HEK293T (cell line): ENCODE measurements around the gene GCSH.

Experiments used
- ARNT ChIP-seq: fragments of 450-650 bp; IDR thresholded peaks from 2 replicates; pipeline ENCODE4 v1.6.1; 2017; ENCODE audit warnings: mild to moderate bottlenecking
- BHLHE40 ChIP-seq: fragments of 450-650 bp; IDR thresholded peaks from 2 replicates; pipeline ENCODE4 v1.6.1; 2016; ENCODE audit warnings: mild to moderate bottlenecking, moderate library complexity, borderline replicate concordance
- ELF4 ChIP-seq: fragments of 450-650 bp; IDR thresholded peaks from 2 replicates; pipeline ENCODE4 v1.6.1; 2017; ENCODE audit warnings: antibody characterized with exemption
- FOXA1 ChIP-seq: fragments of 450-650 bp; IDR thresholded peaks from 2 replicates; pipeline ENCODE4 v1.6.1; 2016; ENCODE audit warnings: mild to moderate bottlenecking
- FOXM1 ChIP-seq: fragments of 450-650 bp; IDR thresholded peaks from 2 replicates; pipeline ENCODE4 v1.6.1; 2017; ENCODE audit warnings: mild to moderate bottlenecking, borderline replicate concordance
- L3MBTL2 ChIP-seq: fragments of 450-650 bp; conservative IDR thresholded peaks from 2 replicates; pipeline ENCODE4 v1.6.1; 2016; ENCODE audit warnings: mild to moderate bottlenecking
- LEF1 ChIP-seq: fragments of 450-650 bp; IDR thresholded peaks from 2 replicates; pipeline ENCODE4 v1.6.1; 2017; ENCODE audit warnings: mild to moderate bottlenecking, borderline replicate concordance
- NFRKB ChIP-seq: fragments of 450-650 bp; IDR thresholded peaks from 2 replicates; pipeline ENCODE4 v1.6.1; 2016; ENCODE audit warnings: mild to moderate bottlenecking, moderate library complexity
- SP1 ChIP-seq: fragments of 450-650 bp; IDR thresholded peaks from 2 replicates; pipeline ENCODE4 v1.6.1; 2017
- SUZ12 ChIP-seq: fragments of 450-650 bp; IDR thresholded peaks from 2 replicates; pipeline ENCODE4 v1.6.1; 2016; ENCODE audit warnings: mild to moderate bottlenecking
- TARDBP ChIP-seq: fragments of 450-650 bp; IDR thresholded peaks from 2 replicates; pipeline ENCODE4 v1.6.1; 2016
- ZNF384 ChIP-seq: fragments of 450-650 bp; IDR thresholded peaks from 2 replicates; pipeline ENCODE4 v1.6.1; 2016
- TF ChIP-seq, protein P1 (sequence below): fragments of 450-650 bp; IDR thresholded peaks from 2 replicates; pipeline ENCODE4 v1.6.1; 2016

DNA sequence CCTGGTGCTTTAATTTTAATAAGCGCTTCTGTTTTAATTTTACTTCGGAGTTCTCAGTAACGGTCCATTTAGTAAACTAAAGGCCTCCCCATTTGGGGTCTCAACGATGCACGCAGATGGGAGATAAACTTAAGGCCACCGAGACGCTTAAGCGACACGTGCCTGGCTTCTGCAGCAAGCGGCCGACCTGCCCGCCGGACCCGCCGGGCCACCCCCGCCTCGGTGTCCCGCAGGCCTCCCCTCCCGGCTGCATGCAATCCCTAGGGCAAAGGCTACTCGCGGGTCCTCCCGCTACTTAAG, 592 bp downstream of the GCSH start:
- no peak for TF ChIP-seq SUZ12
- no peak for TF ChIP-seq ZNF384
- TF ChIP-seq ELF4, result no peak
- TF ChIP-seq NFRKB, result no peak
- no peak for TF ChIP-seq SP1
- no peak for TF ChIP-seq FOXA1
- TF ChIP-seq FOXM1, result no peak
- TF ChIP-seq, protein P1, sequence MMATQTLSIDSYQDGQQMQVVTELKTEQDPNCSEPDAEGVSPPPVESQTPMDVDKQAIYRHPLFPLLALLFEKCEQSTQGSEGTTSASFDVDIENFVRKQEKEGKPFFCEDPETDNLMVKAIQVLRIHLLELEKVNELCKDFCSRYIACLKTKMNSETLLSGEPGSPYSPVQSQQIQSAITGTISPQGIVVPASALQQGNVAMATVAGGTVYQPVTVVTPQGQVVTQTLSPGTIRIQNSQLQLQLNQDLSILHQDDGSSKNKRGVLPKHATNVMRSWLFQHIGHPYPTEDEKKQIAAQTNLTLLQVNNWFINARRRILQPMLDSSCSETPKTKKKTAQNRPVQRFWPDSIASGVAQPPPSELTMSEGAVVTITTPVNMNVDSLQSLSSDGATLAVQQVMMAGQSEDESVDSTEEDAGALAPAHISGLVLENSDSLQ, result no peak
- no peak for TF ChIP-seq ARNT
- no peak for TF ChIP-seq BHLHE40
- no peak for TF ChIP-seq L3MBTL2
- no peak for TF ChIP-seq LEF1
- no peak for TF ChIP-seq TARDBP
